Measurements from ENCODE around the gene OTOA.
"Not testable (repeated sequence)": the region's sequence is repeated elsewhere in the genome, so short reads cannot be mapped to it uniquely, and the experiment has no call there.

DNA sequence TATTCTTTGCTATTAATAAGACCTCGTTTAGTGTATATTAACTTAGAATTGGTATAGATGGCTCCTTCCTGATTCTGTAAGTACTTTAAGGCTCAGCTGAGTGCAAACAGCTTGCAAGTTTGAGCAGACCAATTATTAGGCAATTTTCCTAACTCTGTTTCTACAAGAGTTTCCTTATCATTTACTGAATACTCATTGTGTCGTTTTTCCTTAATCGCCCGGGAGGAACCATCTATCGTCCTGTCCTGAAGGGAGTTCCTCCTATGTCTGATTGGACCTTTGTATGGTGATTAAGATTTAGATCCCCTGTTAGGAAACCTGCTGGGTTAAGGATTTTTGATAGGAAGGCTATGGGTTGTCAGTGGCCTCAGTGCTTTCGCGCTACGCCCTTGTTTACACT is 32.4 kb upstream of the OTOA start:
- TF ChIP-seq, protein P1, sequence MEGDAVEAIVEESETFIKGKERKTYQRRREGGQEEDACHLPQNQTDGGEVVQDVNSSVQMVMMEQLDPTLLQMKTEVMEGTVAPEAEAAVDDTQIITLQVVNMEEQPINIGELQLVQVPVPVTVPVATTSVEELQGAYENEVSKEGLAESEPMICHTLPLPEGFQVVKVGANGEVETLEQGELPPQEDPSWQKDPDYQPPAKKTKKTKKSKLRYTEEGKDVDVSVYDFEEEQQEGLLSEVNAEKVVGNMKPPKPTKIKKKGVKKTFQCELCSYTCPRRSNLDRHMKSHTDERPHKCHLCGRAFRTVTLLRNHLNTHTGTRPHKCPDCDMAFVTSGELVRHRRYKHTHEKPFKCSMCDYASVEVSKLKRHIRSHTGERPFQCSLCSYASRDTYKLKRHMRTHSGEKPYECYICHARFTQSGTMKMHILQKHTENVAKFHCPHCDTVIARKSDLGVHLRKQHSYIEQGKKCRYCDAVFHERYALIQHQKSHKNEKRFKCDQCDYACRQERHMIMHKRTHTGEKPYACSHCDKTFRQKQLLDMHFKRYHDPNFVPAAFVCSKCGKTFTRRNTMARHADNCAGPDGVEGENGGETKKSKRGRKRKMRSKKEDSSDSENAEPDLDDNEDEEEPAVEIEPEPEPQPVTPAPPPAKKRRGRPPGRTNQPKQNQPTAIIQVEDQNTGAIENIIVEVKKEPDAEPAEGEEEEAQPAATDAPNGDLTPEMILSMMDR (conservative IDR thresholded peaks at IDR 0.05): not testable (repeated sequence)
- TF ChIP-seq EZH2 (IDR thresholded peaks at IDR 0.05; ENCODE audit: low read depth): not testable (repeated sequence)

Measured in PC-9 (cell line).